ENCODE data around the gene LRRN2. TPM values are rescaled to one million over a fixed set of nuclear protein-coding genes. Genes with fewer than 3 reads are reported as not detected.

Gene LRRN2
- total and polyA plus RNA-seq, 4 donors = 0.97 to 4.4 (median 1.2) TPM

GRCh38 chr1:204581759-204582158 lies 103.8 kb downstream of the LRRN2 start:
- TF ChIP-seq CTCF (IDR thresholded peaks at IDR 0.05; ENCODE audit: control extremely low read depth, extremely low read depth) = no peak
- no peak overlapping the region for H3K4me3 ChIP-seq
- H3K27ac ChIP-seq (ENCODE audit: low read depth in 1 of 2, low read length in 1 of 2) = no peak overlapping the region
- peaks cover 0 to 1% (median 0%) of the 10 kb centered on the region in 4 donors for H3K36me3 ChIP-seq (ENCODE audit: control insufficient read depth in 4 of 4, insufficient read depth in 4 of 4, low read length in 4 of 4)
- no peak overlapping the region for H3K9ac ChIP-seq (ENCODE audit: insufficient read depth in 1 of 2, low read length in 2 of 2)
- no peaks in the 10 kb centered on the region for H3K27me3 ChIP-seq (ENCODE audit: control insufficient read depth in 3 of 3, insufficient read depth in 3 of 3, low read length in 2 of 3)
- DNase-seq = no peak
- H3K4me1 ChIP-seq (ENCODE audit: control insufficient read depth in 5 of 5, insufficient read depth in 5 of 5, low read length in 5 of 5) = no peaks in the 10 kb centered on the region
- no peaks in the 10 kb centered on the region for H3K9me3 ChIP-seq (ENCODE audit: control insufficient read depth in 4 of 4, insufficient read depth in 3 of 4, low read length in 3 of 4)
- no peak for ATAC-seq (ENCODE audit: insufficient read depth, low FRiP score)
- WGBS, 2 donors = 92 to 99% methylated on average over 3 of the region's 3 CpGs

GRCh38 chr1:204580862-204581261 lies 104.7 kb downstream of the LRRN2 start:
- Histone ChIP-seq H3K27me3 (ENCODE audit: control insufficient read depth in 3 of 3, insufficient read depth in 3 of 3, low read length in 2 of 3) (no peaks in the 10 kb centered on the region), H3K9ac (ENCODE audit: insufficient read depth in 1 of 2, low read length in 2 of 2) (no peak overlapping the region), H3K27ac (ENCODE audit: low read depth in 1 of 2, low read length in 1 of 2) (no peak overlapping the region), H3K9me3 (ENCODE audit: control insufficient read depth in 4 of 4, insufficient read depth in 3 of 4, low read length in 3 of 4) (no peaks in the 10 kb centered on the region), H3K36me3 (ENCODE audit: control insufficient read depth in 4 of 4, insufficient read depth in 4 of 4, low read length in 4 of 4) (peaks cover 0 to 1% (median 0%) of the 10 kb centered on the region in 4 donors), H3K4me3 (no peak overlapping the region), H3K4me1 (ENCODE audit: control insufficient read depth in 5 of 5, insufficient read depth in 5 of 5, low read length in 5 of 5) (no peaks in the 10 kb centered on the region)
- DNase-seq (no peak), ATAC-seq (ENCODE audit: insufficient read depth, low FRiP score) (no peak)
- 85 to 94% methylated on average over 2 of the region's 2 CpGs for WGBS, 2 donors
- TF ChIP-seq CTCF (IDR thresholded peaks at IDR 0.05; ENCODE audit: control extremely low read depth, extremely low read depth) = no peak

- Histone ChIP-seq H3K4me1 (ENCODE audit: control insufficient read depth in 5 of 5, insufficient read depth in 5 of 5, low read length in 5 of 5) (peaks cover 0 to 3% (median under 1%) of the 10 kb centered on the region in 5 donors), H3K36me3 (ENCODE audit: control insufficient read depth in 4 of 4, insufficient read depth in 4 of 4, low read length in 4 of 4) (peaks cover 0 to 1% (median 0%) of the 10 kb centered on the region in 4 donors), H3K27ac (ENCODE audit: low read depth in 1 of 2, low read length in 1 of 2) (no peak overlapping the region), H3K27me3 (ENCODE audit: control insufficient read depth in 3 of 3, insufficient read depth in 3 of 3, low read length in 2 of 3) (no peaks in the 10 kb centered on the region), H3K9ac (ENCODE audit: insufficient read depth in 1 of 2, low read length in 2 of 2) (no peak overlapping the region), H3K4me3 (no peak overlapping the region), H3K9me3 (ENCODE audit: control insufficient read depth in 4 of 4, insufficient read depth in 3 of 4, low read length in 3 of 4) (no peaks in the 10 kb centered on the region)
- ATAC-seq (ENCODE audit: insufficient read depth, low FRiP score) = no peak
- DNase-seq = no peak
- WGBS, 2 donors = 81 to 93% methylated on average over 6 of the region's 6 CpGs
- no peak for TF ChIP-seq CTCF (IDR thresholded peaks at IDR 0.05; ENCODE audit: control extremely low read depth, extremely low read depth)
Observed at GRCh38 chr1:204579681-204580080, 105.9 kb downstream of the LRRN2 start.
